ENCODE measurements around the gene TOM1. TPM values are rescaled to one million over a fixed set of nuclear protein-coding genes. Genes with fewer than 3 reads are reported as not detected.

The TOM1 gene
- total and polyA plus RNA-seq, 2 of the 13 experiments (the other 11 are each of a cell fraction or from before 2014, with no cell fraction given), result 30.8 to 87.3 TPM

DNA sequence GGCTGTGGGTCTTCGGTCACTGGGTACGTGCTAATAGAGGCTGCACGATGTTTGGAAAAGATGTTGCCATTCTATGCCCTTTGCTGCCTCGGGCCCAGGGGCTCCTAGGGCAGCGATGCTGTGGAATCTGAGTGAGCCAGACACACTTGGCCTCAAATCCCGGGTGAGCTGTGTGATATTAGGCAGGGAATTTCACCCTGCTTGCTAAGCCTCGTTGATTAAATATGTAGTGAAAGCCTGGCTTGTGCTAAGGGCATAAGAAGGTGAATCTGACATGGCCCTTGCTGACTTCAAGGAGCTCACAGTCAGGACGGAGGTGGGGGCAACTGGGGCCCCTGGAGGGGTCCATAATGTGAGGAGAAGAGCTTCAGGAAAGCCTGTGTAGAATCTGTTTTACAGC, 75.8 kb downstream of the TOM1 start (continued):
- TF ChIP-seq, protein P1, sequence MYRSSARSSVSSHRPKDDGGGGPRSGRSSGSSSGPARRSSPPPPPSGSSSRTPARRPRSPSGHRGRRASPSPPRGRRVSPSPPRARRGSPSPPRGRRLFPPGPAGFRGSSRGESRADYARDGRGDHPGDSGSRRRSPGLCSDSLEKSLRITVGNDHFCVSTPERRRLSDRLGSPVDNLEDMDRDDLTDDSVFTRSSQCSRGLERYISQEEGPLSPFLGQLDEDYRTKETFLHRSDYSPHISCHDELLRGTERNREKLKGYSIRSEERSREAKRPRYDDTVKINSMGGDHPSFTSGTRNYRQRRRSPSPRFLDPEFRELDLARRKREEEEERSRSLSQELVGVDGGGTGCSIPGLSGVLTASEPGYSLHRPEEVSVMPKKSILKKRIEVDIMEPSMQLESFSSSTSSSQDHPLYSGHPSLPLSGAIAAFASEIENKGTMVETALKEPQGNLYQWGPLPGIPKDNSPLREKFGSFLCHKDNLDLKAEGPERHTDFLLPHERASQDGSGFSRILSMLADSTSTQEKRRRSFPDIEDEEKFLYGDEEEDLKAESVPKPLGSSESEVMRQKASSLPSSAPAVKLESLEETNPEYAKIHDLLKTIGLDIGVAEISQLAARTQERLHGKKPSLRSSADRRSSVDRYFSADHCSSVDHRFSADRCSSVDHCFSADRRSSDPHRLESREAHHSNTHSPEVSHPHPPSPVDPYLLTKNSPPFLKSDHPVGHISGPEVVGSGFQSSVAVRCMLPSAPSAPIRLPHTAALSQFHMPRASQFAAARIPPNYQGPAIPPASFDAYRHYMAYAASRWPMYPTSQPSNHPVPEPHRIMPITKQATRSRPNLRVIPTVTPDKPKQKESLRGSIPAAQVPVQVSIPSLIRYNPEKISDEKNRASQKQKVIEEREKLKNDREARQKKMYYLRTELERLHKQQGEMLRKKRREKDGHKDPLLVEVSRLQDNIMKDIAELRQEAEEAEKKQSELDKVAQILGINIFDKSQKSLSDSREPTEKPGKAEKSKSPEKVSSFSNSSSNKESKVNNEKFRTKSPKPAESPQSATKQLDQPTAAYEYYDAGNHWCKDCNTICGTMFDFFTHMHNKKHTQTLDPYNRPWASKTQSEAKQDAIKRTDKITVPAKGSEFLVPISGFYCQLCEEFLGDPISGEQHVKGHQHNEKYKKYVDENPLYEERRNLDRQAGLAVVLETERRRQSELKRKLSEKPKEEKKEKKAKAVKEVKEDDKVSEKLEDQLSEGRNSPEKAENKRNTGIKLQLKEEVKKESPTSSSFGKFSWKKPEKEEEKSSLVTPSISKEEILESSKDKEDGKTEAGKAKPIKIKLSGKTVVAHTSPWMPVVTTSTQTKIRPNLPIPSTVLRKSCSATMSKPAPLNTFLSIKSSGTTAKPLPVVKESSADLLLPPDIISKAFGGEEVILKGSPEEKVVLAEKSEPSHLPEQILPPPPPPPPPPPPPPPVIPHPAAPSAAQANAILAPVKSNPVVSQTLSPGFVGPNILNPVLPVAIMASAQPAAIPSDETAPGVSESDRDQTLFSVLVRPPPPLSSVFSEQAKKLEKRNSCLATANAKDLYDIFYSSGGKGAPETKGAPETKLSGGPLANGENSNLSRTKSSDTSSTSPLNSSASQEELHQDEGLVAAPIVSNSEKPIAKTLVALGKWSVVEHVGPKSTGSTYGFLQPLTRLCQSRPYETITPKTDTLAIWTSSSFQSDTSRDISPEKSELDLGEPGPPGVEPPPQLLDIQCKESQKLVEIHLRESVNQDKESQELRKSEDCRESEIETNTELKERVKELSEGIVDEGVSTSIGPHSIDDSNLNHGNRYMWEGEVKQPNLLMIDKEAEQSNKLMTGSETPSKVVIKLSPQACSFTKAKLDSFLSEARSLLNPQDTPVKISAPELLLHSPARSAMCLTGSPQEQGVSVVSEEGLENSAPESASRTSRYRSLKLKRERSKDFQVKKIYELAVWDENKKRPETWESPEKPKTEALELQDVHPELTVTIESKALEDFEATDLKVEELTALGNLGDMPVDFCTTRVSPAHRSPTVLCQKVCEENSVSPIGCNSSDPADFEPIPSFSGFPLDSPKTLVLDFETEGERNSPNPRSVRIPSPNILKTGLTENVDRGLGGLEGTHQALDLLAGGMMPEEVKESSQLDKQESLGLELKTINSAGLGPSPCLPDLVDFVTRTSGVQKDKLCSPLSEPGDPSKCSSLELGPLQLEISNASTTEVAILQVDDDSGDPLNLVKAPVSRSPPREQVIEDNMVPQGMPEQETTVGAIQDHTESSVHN (CRISPR knock-in tag; IDR thresholded peaks at IDR 0.05), result no peak
- TF ChIP-seq FOSL1 (CRISPR knock-in tag; IDR thresholded peaks at IDR 0.05; ENCODE audit: borderline replicate concordance) (no peak), SCMH1 (CRISPR knock-in tag; IDR thresholded peaks at IDR 0.05; ENCODE audit: borderline replicate concordance) (no peak), NFYB (CRISPR knock-in tag; IDR thresholded peaks at IDR 0.05) (no peak), SP2 (CRISPR knock-in tag; IDR thresholded peaks at IDR 0.05) (no peak), RERE (CRISPR knock-in tag; IDR thresholded peaks at IDR 0.05; ENCODE audit: low read depth) (no peak), ZNF569 (CRISPR knock-in tag; IDR thresholded peaks at IDR 0.05; ENCODE audit: borderline replicate concordance) (no peak), ZNF512B (CRISPR knock-in tag; IDR thresholded peaks at IDR 0.05; ENCODE audit: borderline replicate concordance) (no peak)
